PC-3 (cell line): ENCODE results near the gene CTU1. TPM values are rescaled to one million over a fixed set of nuclear protein-coding genes. Genes with fewer than 3 reads are reported as not detected.

Source experiments
- ATAC-seq: fragments of 200-7000 bp; cut with Tn5 transposase; 2 replicates; pipeline ENCODE4 v1.9.1; 2020; ENCODE audit warnings: mild to moderate bottlenecking, moderate library complexity
- BruUV-seq: library from RNA; stranded (reverse); fragments of 400-500 nt; replicated peaks from 2 replicates; lab custom pipeline; 2021; lab: Mats Ljungman, UMichigan
- CTCF ChIA-PET: fragments of 300-600 bp; sonication (Branson Sonifier 250); formaldehyde crosslinking; loops from one replicate; lab custom pipeline; 2022; ENCODE audit warnings: antibody characterized with exemption; lab: Charles Lee
- POLR2A ChIA-PET: fragments of 300-600 bp; sonication (Branson Sonifier 250); formaldehyde crosslinking; loops from one replicate; lab custom pipeline; 2022; ENCODE audit warnings: antibody characterized with exemption; ENCODE audit not compliant: unreplicated experiment; lab: Charles Lee
- DNase-seq: peaks from one replicate; pipeline ENCODE4 v3.0.0-alpha.2; 2015
- H2AFZ ChIP-seq: fragments of 300-600 bp; sonication (generic); 2 replicates; pipeline ENCODE4 v1.6.0; 2016; ENCODE audit warnings: antibody characterized with exemption, low read length
- H3F3A ChIP-seq: fragments of 300-600 bp; sonication (generic); one replicate; pipeline ENCODE4 v1.6.0; 2017; ENCODE audit warnings: antibody characterized with exemption, low read length, control low read depth, mild to moderate bottlenecking; ENCODE audit not compliant: unreplicated experiment
- H3K27ac ChIP-seq: fragments of 300-600 bp; sonication (generic); 2 replicates; pipeline ENCODE4 v1.5.1; 2016; ENCODE audit warnings: mild to moderate bottlenecking, low read length
- H3K27me3 ChIP-seq: fragments of 300-600 bp; sonication (generic); 2 replicates; pipeline ENCODE4 v1.6.1; 2016; ENCODE audit warnings: low read length, mixed read lengths
- H3K36me3 ChIP-seq: fragments of 300-600 bp; sonication (generic); 2 replicates; pipeline ENCODE4 v1.6.1; 2016; ENCODE audit warnings: low read depth, mixed run types, low read length, mixed read lengths
- H3K4me1 ChIP-seq: fragments of 300-600 bp; sonication (generic); 2 replicates; pipeline ENCODE4 v1.5.1; 2016; ENCODE audit warnings: low read length; ENCODE audit not compliant: insufficient read depth
- H3K4me2 ChIP-seq: fragments of 300-600 bp; sonication (generic); 2 replicates; pipeline ENCODE4 v1.6.0; 2016; ENCODE audit warnings: low read length
- H3K4me3 ChIP-seq: fragments of 300-600 bp; sonication (generic); 2 replicates; pipeline ENCODE4 v1.5.1; 2016; ENCODE audit warnings: mild to moderate bottlenecking, low read length, mixed read lengths
- H3K79me2 ChIP-seq: fragments of 300-600 bp; sonication (generic); 2 replicates; pipeline ENCODE4 v1.6.1; 2017; ENCODE audit warnings: low read length, mixed read lengths
- H3K9ac ChIP-seq: fragments of 300-600 bp; sonication (generic); 2 replicates; pipeline ENCODE4 v1.6.0; 2016; ENCODE audit warnings: mild to moderate bottlenecking, low read length
- H3K9me2 ChIP-seq: fragments of 300-600 bp; sonication (generic); replicated peaks from 2 replicates; pipeline ENCODE4 v1.6.1; 2016; ENCODE audit warnings: mixed run types, low read length, mixed read lengths
- H3K9me3 ChIP-seq: fragments of 300-600 bp; sonication (generic); 2 replicates; pipeline ENCODE4 v1.6.1; 2016; ENCODE audit warnings: low read length, mixed read lengths
- H4K20me1 ChIP-seq: fragments of 300-600 bp; sonication (generic); 2 replicates; pipeline ENCODE4 v1.6.1; 2016; ENCODE audit warnings: low read length, mixed read lengths
- EZH2 ChIP-seq: fragments of 300-600 bp; sonication (generic); IDR thresholded peaks from one replicate; pipeline ENCODE4 v1.6.1; 2017; ENCODE audit warnings: antibody characterized with exemption, mild to moderate bottlenecking, low read length; ENCODE audit not compliant: unreplicated experiment
- EZH2phosphoT487 ChIP-seq: fragments of 300-600 bp; sonication (generic); IDR thresholded peaks from 2 replicates; pipeline ENCODE4 v1.6.1; 2018; ENCODE audit warnings: mild to moderate bottlenecking, antibody characterized with exemption, low read length, borderline replicate concordance
- intact Hi-C: fragments of 100-400 bp; cut with micrococcal nuclease; formaldehyde crosslinking; loops from 2 replicates; pipeline ENCODE4 v1.9.0; 2023
- total RNA-seq: library from RNA; depleted of rRNA; stranded (reverse); fragments of >200 nt; gene quantifications from 2 replicates; pipeline ENCODE4 v1.2.3, GENCODE V29; 2014
- TF ChIP-seq, protein P1 (sequence below): fragments of 300-600 bp; sonication (generic); conservative IDR thresholded peaks from 2 replicates; pipeline ENCODE4 v1.5.1; 2017; ENCODE audit warnings: antibody characterized with exemption, low read depth, mild to moderate bottlenecking, low read length

Gene CTU1
- total RNA-seq, 1 experiment from 2014 or later: 29.0 TPM

GRCh38 chr19:51123381-51123800 lies 15.2 kb upstream of the CTU1 start:
- Histone ChIP-seq H3F3A (no peaks in the 10 kb centered on the region), H3K36me3 (no peaks in the 10 kb centered on the region), H2AFZ (no peak overlapping the region), H3K27me3 (peaks cover 5% of the 10 kb centered on the region; the same call in 1 of the 2 replicates), H3K9ac (no peak overlapping the region), H3K9me3 (no peaks in the 10 kb centered on the region), H4K20me1 (no peaks in the 10 kb centered on the region), H3K4me2 (no peak overlapping the region), H3K27ac (no peak overlapping the region), H3K79me2 (no peaks in the 10 kb centered on the region), H3K4me1 (peaks cover 14% of the 10 kb centered on the region), H3K4me3 (no peak overlapping the region), H3K9me2 (no peaks in the 10 kb centered on the region)
- TF ChIP-seq EZH2phosphoT487: no peak
- TF ChIP-seq EZH2: no peak
- TF ChIP-seq, protein P1, sequence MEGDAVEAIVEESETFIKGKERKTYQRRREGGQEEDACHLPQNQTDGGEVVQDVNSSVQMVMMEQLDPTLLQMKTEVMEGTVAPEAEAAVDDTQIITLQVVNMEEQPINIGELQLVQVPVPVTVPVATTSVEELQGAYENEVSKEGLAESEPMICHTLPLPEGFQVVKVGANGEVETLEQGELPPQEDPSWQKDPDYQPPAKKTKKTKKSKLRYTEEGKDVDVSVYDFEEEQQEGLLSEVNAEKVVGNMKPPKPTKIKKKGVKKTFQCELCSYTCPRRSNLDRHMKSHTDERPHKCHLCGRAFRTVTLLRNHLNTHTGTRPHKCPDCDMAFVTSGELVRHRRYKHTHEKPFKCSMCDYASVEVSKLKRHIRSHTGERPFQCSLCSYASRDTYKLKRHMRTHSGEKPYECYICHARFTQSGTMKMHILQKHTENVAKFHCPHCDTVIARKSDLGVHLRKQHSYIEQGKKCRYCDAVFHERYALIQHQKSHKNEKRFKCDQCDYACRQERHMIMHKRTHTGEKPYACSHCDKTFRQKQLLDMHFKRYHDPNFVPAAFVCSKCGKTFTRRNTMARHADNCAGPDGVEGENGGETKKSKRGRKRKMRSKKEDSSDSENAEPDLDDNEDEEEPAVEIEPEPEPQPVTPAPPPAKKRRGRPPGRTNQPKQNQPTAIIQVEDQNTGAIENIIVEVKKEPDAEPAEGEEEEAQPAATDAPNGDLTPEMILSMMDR: no peak
- POLR2A ChIA-PET: no interaction called here
- CTCF ChIA-PET: no interaction called here
- DNase-seq (no peak), ATAC-seq (no peak)
- intact Hi-C loops: no loop called here
- BruUV-seq: no TSS peak

DNA sequence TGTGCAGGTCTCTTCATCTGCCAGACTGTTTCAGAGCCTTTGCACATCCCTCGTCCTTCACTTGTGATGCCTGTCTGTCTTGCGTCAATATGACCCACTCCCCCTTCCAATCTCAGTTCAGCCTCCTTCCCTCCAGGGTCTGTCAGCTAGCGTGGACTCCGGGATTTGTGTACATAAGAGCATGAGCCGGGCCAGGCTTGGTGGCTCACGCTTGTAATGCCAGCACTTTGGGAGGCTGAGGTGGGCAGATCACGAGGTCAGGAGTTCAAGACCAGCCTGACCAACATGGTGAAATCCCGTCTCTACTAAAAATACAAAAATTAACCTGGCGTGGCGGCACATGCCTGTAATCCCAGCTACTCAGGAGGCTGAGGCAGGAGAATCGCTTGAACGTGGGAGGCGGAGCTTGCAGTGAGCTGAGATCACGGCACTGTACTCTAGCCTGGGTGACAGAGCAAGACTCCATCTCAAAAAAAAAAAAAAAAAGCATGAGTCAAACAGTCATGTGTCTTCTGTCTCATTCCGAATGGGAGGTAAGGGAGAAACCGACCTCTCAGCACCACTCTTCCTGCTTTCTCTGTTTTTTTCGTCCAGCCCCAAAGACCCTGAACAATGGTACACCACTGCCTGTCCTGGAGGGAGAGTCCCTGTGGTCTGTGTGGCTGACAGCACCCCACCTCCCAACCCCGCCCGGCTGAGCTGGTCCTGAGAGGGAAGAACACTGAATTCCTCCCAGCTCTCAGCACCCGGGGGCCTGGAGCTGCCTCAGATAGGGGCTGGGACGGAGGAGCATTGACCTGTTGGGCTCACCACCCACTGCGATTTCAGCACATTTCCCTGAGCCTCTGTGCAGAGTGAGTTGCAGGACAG lies 14.1 kb upstream of the CTU1 start:
- no peak overlapping the region for H3K4me2 ChIP-seq
- TF ChIP-seq, protein P1: no peak
- TF ChIP-seq EZH2phosphoT487 (no peak), EZH2 (no peak)
- BruUV-seq: no TSS peak
- H3K9me3 ChIP-seq: no peaks in the 10 kb centered on the region
- no peaks in the 10 kb centered on the region for H3K79me2 ChIP-seq
- peaks cover 4% of the 10 kb centered on the region for H3K4me1 ChIP-seq
- H3K27ac ChIP-seq: no peak overlapping the region
- H2AFZ ChIP-seq: no peak overlapping the region
- CTCF ChIA-PET: interaction anchor here (0.5 kb wide), 1 partner anchor 339 kb away, joined by 4 read pairs; no protein-coding TSS in a partner anchor
- no peaks in the 10 kb centered on the region for H3K9me2 ChIP-seq
- H3F3A ChIP-seq: no peaks in the 10 kb centered on the region
- H3K27me3 ChIP-seq: peaks cover 13% of the 10 kb centered on the region
- POLR2A ChIA-PET: no interaction called here
- H3K4me3 ChIP-seq: no peak overlapping the region
- H3K9ac ChIP-seq: no peak overlapping the region
- no peak for ATAC-seq
- intact Hi-C loops: no loop called here
- no peaks in the 10 kb centered on the region for H3K36me3 ChIP-seq
- no peaks in the 10 kb centered on the region for H4K20me1 ChIP-seq
- DNase-seq: no peak

DNA sequence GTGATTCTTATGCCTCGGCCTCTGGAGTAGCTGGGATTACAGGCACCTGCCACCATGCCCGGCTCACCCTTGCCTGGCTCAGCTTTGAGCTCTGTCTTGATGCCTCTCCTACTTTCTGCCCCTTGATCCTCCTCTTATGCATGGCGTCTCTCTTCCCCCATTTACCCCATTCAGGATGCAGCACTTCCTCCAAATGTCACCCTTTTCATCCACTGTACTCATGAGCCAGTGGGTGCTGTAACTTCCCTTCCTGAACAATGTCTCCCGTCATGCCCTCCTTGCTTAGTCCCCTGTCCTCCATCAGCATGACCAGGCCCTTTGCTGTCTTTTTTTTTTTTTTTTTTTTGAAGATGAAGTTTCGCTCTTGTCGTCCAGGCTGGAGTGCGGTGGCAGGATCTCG lies 13.0 kb upstream of the CTU1 start:
- H3F3A ChIP-seq: no peaks in the 10 kb centered on the region
- no peaks in the 10 kb centered on the region for H3K4me1 ChIP-seq
- ATAC-seq: no peak
- POLR2A ChIA-PET: no interaction called here
- BruUV-seq: no TSS peak
- no peaks in the 10 kb centered on the region for H3K79me2 ChIP-seq
- intact Hi-C loops: no loop called here
- H3K36me3 ChIP-seq: no peaks in the 10 kb centered on the region
- no peak for DNase-seq
- no peak overlapping the region for H3K27ac ChIP-seq
- no peak overlapping the region for H3K4me2 ChIP-seq
- H2AFZ ChIP-seq: no peak overlapping the region
- H3K4me3 ChIP-seq: no peak overlapping the region
- peaks cover 24% of the 10 kb centered on the region for H3K27me3 ChIP-seq
- no peak overlapping the region for H3K9ac ChIP-seq
- H4K20me1 ChIP-seq: no peaks in the 10 kb centered on the region
- no peaks in the 10 kb centered on the region for H3K9me3 ChIP-seq
- TF ChIP-seq, protein P1: no peak
- no peak for TF ChIP-seq EZH2phosphoT487
- TF ChIP-seq EZH2: no peak
- CTCF ChIA-PET: no interaction called here
- H3K9me2 ChIP-seq: no peaks in the 10 kb centered on the region
